Testis (tissue), 3 donors: ENCODE measurements around the gene C1QTNF9. TPM values are rescaled to one million over a fixed set of nuclear protein-coding genes. Genes with fewer than 3 reads are reported as not detected.
"Not testable (repeated sequence)": the region's sequence is repeated elsewhere in the genome, so short reads cannot be mapped to it uniquely, and the experiment has no call there.

Source experiments
- DNase-seq: peaks from one replicate; pipeline ENCODE4 v3.0.0-alpha.2; 2019
- H3K27ac ChIP-seq, 2 donors: fragments of 200-600 bp; sonication (generic); one replicate each; pipeline ENCODE4 v1.5.1; 2019
- H3K27me3 ChIP-seq: fragments of 200-600 bp; sonication (generic); one replicate; pipeline ENCODE4 v1.5.1; 2019
- H3K36me3 ChIP-seq: fragments of 200-600 bp; sonication (generic); one replicate; pipeline ENCODE4 v1.5.1; 2017; ENCODE audit warnings: low read depth; ENCODE audit errors: missing control alignments
- H3K4me1 ChIP-seq: fragments of 200-600 bp; sonication (generic); one replicate; pipeline ENCODE4 v1.5.1; 2019
- H3K4me3 ChIP-seq, 2 donors: fragments of 200-600 bp; sonication (generic); one replicate each; pipeline ENCODE4 v1.5.1; 2017 to 2019
- H3K9me3 ChIP-seq: fragments of 200-600 bp; sonication (generic); one replicate; pipeline ENCODE4 v1.5.1; 2017
- POLR2A ChIP-seq: fragments of 450-650 bp; IDR thresholded peaks from one replicate; pipeline ENCODE4 v1.6.1; 2017; ENCODE audit warnings: antibody characterized with exemption, mild to moderate bottlenecking, moderate library complexity
- WGBS, 2 donors: methylation state at CpG; one replicate each; pipeline ENCODE4 v1.1.5; 2018; 5-methylcytosine and 5-hydroxymethylcytosine counted together
- intact Hi-C: fragments of 100-400 bp; cut with DNase I; formaldehyde crosslinking; loops from one replicate; pipeline ENCODE4 v1.15.1; 2023; ENCODE audit warnings: low total_unique reads
- polyA plus RNA-seq: library from polyadenylated mRNA; stranded (reverse); fragments of 350-450 nt; fragmentation: Illumina TruSeq; extraction: RNeasy Lipid Tissue Mini Kit (QIAGEN cat#74804); gene quantifications from one replicate; pipeline ENCODE4 v1.2.3, GENCODE V29; 2014; ENCODE audit warnings: low read depth, low replicate concordance; ENCODE audit not compliant: insufficient read depth
- total RNA-seq, 2 donors: library from RNA; depleted of rRNA; stranded (reverse); fragments of >200 nt; gene quantifications; one replicate each; pipeline ENCODE4 v1.2.3, GENCODE V29; 2016
- TF ChIP-seq, protein P1 (sequence below), 3 experiments: fragments of 450-650 bp in 2 of 3; fragments of 200-600 bp in 1 of 3; sonication (generic) in 1 of 3; IDR thresholded peaks; one replicate each; pipeline ENCODE4 v1.5.1; 2016 to 2019; ENCODE audit warnings: antibody characterized with exemption in 3 of 3, mild to moderate bottlenecking in 2 of 3, moderate library complexity in 1 of 3

C1QTNF9 gene
- total and polyA plus RNA-seq, 3 donors from 2014 or later = 0.43 to 2.4 (median 1.1) TPM

DNA sequence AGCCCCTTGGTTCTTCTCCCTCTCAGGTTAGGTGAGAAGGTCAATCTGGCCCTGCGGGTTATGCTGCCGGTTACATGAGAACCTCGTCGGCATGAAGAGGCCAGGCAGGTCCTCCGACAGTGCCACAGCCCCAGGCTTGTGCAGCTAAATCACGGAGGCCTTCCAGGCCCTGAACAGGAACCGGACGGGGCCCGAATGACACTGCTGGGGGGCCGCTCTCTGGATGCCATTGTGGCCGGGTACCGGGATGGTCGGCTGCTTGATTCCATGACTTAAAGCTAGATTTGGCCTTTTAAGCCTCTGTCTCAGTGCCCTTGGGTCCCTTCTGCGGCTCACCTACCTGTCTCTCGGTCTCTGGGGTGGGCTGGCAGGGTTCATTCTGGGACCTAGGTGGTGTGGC lies 48.4 kb downstream of the C1QTNF9 start:
- WGBS, 2 donors = 84 to 86% methylated on average over 13 to 15 of the region's 15 CpGs
- Histone ChIP-seq H3K4me3 (no peak overlapping the region), H3K27me3 (no peaks in the 10 kb centered on the region), H3K4me1 (no peaks in the 10 kb centered on the region), H3K36me3 (no peaks in the 10 kb centered on the region), H3K27ac (no peak overlapping the region), H3K9me3 (no peaks in the 10 kb centered on the region)
- no peak for TF ChIP-seq POLR2A
- TF ChIP-seq, protein P1, sequence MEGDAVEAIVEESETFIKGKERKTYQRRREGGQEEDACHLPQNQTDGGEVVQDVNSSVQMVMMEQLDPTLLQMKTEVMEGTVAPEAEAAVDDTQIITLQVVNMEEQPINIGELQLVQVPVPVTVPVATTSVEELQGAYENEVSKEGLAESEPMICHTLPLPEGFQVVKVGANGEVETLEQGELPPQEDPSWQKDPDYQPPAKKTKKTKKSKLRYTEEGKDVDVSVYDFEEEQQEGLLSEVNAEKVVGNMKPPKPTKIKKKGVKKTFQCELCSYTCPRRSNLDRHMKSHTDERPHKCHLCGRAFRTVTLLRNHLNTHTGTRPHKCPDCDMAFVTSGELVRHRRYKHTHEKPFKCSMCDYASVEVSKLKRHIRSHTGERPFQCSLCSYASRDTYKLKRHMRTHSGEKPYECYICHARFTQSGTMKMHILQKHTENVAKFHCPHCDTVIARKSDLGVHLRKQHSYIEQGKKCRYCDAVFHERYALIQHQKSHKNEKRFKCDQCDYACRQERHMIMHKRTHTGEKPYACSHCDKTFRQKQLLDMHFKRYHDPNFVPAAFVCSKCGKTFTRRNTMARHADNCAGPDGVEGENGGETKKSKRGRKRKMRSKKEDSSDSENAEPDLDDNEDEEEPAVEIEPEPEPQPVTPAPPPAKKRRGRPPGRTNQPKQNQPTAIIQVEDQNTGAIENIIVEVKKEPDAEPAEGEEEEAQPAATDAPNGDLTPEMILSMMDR (IDR thresholded peaks at IDR 0.05) = no peak
- DNase-seq = no peak
- intact Hi-C loops = no loop called here

DNA sequence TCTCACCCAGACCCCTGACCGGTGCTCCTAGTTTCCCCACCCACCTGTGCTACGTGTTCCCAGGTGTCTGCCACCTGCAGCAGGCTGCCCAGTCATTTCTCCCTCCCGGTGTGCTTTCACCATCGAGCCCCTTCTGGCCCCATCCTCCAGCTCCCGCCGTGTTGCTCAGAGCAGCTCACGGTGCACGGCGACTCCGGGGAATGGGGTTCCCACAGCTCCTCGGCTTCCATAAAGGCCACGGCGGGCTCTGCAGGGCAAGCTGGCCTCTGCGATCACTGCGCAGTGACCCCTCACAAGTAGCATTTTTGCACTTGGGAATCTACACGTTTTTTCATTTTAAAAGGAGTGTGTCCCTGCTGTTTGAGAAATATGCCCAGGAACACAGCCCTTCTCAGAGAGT lies 49.5 kb downstream of the C1QTNF9 start:
- DNase-seq, H3K4me1 ChIP-seq, H3K27ac ChIP-seq, H3K27me3 ChIP-seq, H3K36me3 ChIP-seq, H3K9me3 ChIP-seq, intact Hi-C loops, H3K4me3 ChIP-seq: not testable (repeated sequence)
- 76 to 83% methylated on average over 14 to 16 of the region's 16 CpGs for WGBS, 2 donors

DNA sequence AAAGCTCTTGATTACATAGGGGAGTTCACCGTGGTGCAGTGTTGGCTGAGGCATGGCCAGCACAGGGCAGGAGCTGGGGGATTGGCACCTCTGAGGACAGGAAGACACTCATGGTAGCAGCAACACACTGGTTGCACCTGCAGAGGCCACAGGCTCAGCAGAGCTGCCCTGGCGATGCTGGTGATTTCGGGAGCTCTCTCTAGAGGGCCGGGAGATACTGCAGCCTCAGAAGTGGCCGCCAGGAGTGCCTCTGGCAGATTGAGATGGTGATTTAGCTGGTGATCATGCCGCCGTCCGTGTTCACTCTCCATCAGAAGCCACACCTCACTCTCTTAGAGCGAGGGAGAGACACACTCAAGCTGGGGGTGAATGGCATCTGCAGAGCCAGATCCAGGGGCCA lies 49.9 kb downstream of the C1QTNF9 start:
- H3K27ac ChIP-seq, H3K36me3 ChIP-seq, H3K27me3 ChIP-seq, intact Hi-C loops, H3K9me3 ChIP-seq, DNase-seq, H3K4me3 ChIP-seq, H3K4me1 ChIP-seq: not testable (repeated sequence)
- 52 to 62% methylated on average over 7 to 9 of the region's 9 CpGs for WGBS, 2 donors

DNA sequence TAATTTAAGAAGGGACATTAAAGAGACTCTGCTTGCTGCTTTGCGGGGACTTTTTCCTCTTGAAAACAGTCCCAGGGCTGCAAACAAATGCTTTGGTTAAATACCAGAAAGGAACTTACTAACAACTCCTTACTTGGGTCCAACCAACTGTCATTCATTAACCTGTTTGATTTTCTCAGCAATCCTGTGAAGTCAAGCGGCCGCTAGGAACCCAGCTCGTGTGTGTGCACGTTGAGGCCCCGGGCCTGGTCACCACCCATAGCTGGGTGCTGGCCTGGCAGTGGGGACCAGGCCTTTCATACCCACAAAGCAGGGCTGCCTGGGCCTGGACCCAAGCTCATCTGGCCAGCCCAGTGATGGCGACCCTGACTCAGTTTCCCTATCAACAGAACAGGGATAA lies 50.7 kb downstream of the C1QTNF9 start:
- no peak for TF ChIP-seq POLR2A
- TF ChIP-seq, protein P1 (IDR thresholded peaks at IDR 0.05) = no peak
- 94 to 95% methylated on average over 7 of the region's 7 CpGs for WGBS, 2 donors

DNA sequence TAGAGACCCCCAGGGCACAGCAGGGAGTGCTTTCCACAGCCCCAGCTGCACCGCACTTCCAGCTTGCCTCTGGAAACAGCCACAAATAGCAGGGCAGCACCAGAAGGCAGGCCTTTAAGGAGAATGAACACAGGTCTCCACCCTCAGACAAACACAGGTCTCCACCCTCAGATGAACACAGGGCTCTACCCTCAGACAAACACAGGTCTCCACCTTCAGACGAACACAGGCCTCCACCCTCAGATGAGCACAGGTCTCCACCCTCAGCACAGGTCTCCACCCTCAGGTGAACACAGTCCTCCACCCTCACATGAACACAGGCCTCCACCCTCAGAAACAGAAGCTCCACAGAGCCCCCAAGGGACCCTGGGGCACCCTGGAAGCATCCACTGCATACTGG lies 51.7 kb downstream of the C1QTNF9 start:
- Histone ChIP-seq H3K27me3 (no peaks in the 10 kb centered on the region), H3K27ac (no peak overlapping the region), H3K9me3 (no peaks in the 10 kb centered on the region), H3K4me1 (no peaks in the 10 kb centered on the region), H3K36me3 (no peaks in the 10 kb centered on the region), H3K4me3 (no peak overlapping the region)
- intact Hi-C loops = no loop called here
- no peak for DNase-seq
- TF ChIP-seq, protein P1 (IDR thresholded peaks at IDR 0.05) = no peak
- TF ChIP-seq POLR2A = no peak
- 89 to 100% methylated on average over 1 to 2 of the region's 2 CpGs for WGBS, 2 donors

More for the DNA sequence above, 50.7 kb downstream of the C1QTNF9 start:
- Histone ChIP-seq H3K4me1 (no peaks in the 10 kb centered on the region), H3K27ac (no peak overlapping the region), H3K9me3 (no peaks in the 10 kb centered on the region), H3K36me3 (no peaks in the 10 kb centered on the region), H3K27me3 (no peaks in the 10 kb centered on the region), H3K4me3 (no peak overlapping the region)
- DNase-seq = no peak
- intact Hi-C loops = no loop called here

DNA sequence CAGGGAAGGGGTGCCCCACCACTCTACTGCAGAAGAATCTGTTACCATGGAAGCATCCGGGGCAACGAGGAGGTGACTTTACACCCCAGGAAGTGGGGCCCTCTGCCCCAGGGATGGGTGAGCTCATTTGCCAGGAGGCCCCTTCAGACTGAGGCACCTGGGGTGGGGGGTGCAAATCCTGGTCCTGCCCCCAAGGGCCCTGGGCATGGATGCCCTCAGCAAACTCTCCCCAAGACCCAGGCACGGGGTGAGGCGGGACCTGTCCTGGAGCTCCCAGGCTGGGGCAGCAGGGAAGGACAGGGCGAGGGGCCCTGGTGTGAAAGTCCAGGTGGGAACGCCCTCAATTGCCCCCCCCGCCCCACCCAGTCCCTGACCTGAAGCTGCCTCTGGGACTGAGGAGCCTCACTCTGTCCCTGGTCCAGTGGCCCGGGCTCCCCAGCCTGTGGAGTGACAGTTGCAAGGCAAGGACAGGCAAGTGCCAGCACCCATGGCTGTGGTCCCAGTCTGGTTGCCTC lies 52.5 kb downstream of the C1QTNF9 start:
- no peak for TF ChIP-seq POLR2A
- TF ChIP-seq, protein P1 (IDR thresholded peaks at IDR 0.05) = no peak
- Histone ChIP-seq H3K27me3 (no peaks in the 10 kb centered on the region), H3K4me3 (no peak overlapping the region), H3K9me3 (no peaks in the 10 kb centered on the region), H3K4me1 (no peaks in the 10 kb centered on the region), H3K36me3 (no peaks in the 10 kb centered on the region), H3K27ac (no peak overlapping the region)
- DNase-seq = no peak
- 78 to 82% methylated on average over 2 to 8 of the region's 8 CpGs for WGBS, 2 donors
- intact Hi-C loops = no loop called here
